T-helper 2 cell treated with Interferon-gamma antibody and Interleukin-4, amounts not matched to agents 5 μg/mL and 100 μg/mL, for 36 hours (primary cell): ENCODE results near the gene MCF2L.

ENCODE experiments used
- DNase-seq: peaks from one replicate; pipeline ENCODE4 v3.0.0; 2021; ENCODE audit warnings: low spot score
- H3K27ac Mint-ChIP-seq: one replicate; pipeline ENCODE4 v1.8.0; 2021; ENCODE audit warnings: mild to moderate bottlenecking, mixed read lengths
- H3K27me3 Mint-ChIP-seq: one replicate; pipeline ENCODE4 v1.8.0; 2021; ENCODE audit warnings: low read depth, mixed read lengths
- H3K36me3 Mint-ChIP-seq: one replicate; pipeline ENCODE4 v1.8.0; 2021; ENCODE audit warnings: low read depth, mixed read lengths
- H3K4me1 Mint-ChIP-seq: one replicate; pipeline ENCODE4 v1.8.0; 2021; ENCODE audit warnings: low read depth, mixed read lengths
- H3K4me3 Mint-ChIP-seq: one replicate; pipeline ENCODE4 v1.8.0; 2022; ENCODE audit warnings: mild to moderate bottlenecking, moderate library complexity, mixed read lengths
- H3K9me3 Mint-ChIP-seq: one replicate; pipeline ENCODE4 v1.8.0; 2021; ENCODE audit warnings: mixed read lengths

Gene MCF2L

GRCh38 chr13:113089693-113090414 is 120.8 kb downstream of the MCF2L start:
- Mint-ChIP-seq H3K27me3 (no peaks in the 10 kb centered on the region), H3K4me3 (no peak overlapping the region), H3K36me3 (no peaks in the 10 kb centered on the region), H3K27ac (no peak overlapping the region), H3K4me1 (no peaks in the 10 kb centered on the region), H3K9me3 (no peaks in the 10 kb centered on the region)
- DNase-seq: no peak

- DNase-seq: no peak
- no peak overlapping the region for H3K27ac Mint-ChIP-seq
- no peak overlapping the region for H3K4me3 Mint-ChIP-seq
- no peaks in the 10 kb centered on the region for H3K27me3 Mint-ChIP-seq
- no peaks in the 10 kb centered on the region for H3K9me3 Mint-ChIP-seq
- no peaks in the 10 kb centered on the region for H3K36me3 Mint-ChIP-seq
- H3K4me1 Mint-ChIP-seq: no peaks in the 10 kb centered on the region
These were observed 121.4 kb downstream of the MCF2L start for GRCh38 chr13:113090415-113090770.

- Mint-ChIP-seq H3K9me3 (no peaks in the 10 kb centered on the region), H3K4me1 (no peaks in the 10 kb centered on the region), H3K4me3 (no peak overlapping the region), H3K27ac (no peak overlapping the region), H3K27me3 (no peaks in the 10 kb centered on the region), H3K36me3 (no peaks in the 10 kb centered on the region)
- no peak for DNase-seq
These were observed 121.8 kb downstream of the MCF2L start for GRCh38 chr13:113090806-113091205.

- Mint-ChIP-seq H3K9me3 (no peaks in the 10 kb centered on the region), H3K27me3 (no peaks in the 10 kb centered on the region), H3K4me3 (no peak overlapping the region), H3K4me1 (no peaks in the 10 kb centered on the region), H3K36me3 (no peaks in the 10 kb centered on the region), H3K27ac (no peak overlapping the region)
- no peak for DNase-seq
These were observed 122.3 kb downstream of the MCF2L start for GRCh38 chr13:113091211-113091771.

- Mint-ChIP-seq H3K36me3 (no peaks in the 10 kb centered on the region), H3K4me1 (no peaks in the 10 kb centered on the region), H3K27me3 (no peaks in the 10 kb centered on the region), H3K9me3 (no peaks in the 10 kb centered on the region), H3K27ac (no peak overlapping the region), H3K4me3 (no peak overlapping the region)
- no peak for DNase-seq
These were observed 123.1 kb downstream of the MCF2L start for GRCh38 chr13:113091891-113092775.

GRCh38 chr13:113092776-113093579 is 124.0 kb downstream of the MCF2L start:
- no peak for DNase-seq
- Mint-ChIP-seq H3K36me3 (no peaks in the 10 kb centered on the region), H3K27me3 (no peaks in the 10 kb centered on the region), H3K27ac (no peak overlapping the region), H3K4me1 (no peaks in the 10 kb centered on the region), H3K4me3 (no peak overlapping the region), H3K9me3 (no peaks in the 10 kb centered on the region)

GRCh38 chr13:113093580-113094409 is 124.8 kb downstream of the MCF2L start:
- H3K9me3 Mint-ChIP-seq: no peaks in the 10 kb centered on the region
- no peaks in the 10 kb centered on the region for H3K27me3 Mint-ChIP-seq
- no peak for DNase-seq
- H3K4me3 Mint-ChIP-seq: no peak overlapping the region
- H3K36me3 Mint-ChIP-seq: no peaks in the 10 kb centered on the region
- no peaks in the 10 kb centered on the region for H3K4me1 Mint-ChIP-seq
- H3K27ac Mint-ChIP-seq: no peak overlapping the region

GRCh38 chr13:113094410-113094800 is 125.4 kb downstream of the MCF2L start:
- H3K4me1 Mint-ChIP-seq: no peaks in the 10 kb centered on the region
- H3K27me3 Mint-ChIP-seq: no peaks in the 10 kb centered on the region
- no peaks in the 10 kb centered on the region for H3K36me3 Mint-ChIP-seq
- no peak for DNase-seq
- H3K27ac Mint-ChIP-seq: no peak overlapping the region
- no peak overlapping the region for H3K4me3 Mint-ChIP-seq
- no peaks in the 10 kb centered on the region for H3K9me3 Mint-ChIP-seq

GRCh38 chr13:113095146-113096051 is 126.4 kb downstream of the MCF2L start:
- H3K27me3 Mint-ChIP-seq: no peaks in the 10 kb centered on the region
- H3K4me1 Mint-ChIP-seq: no peaks in the 10 kb centered on the region
- H3K4me3 Mint-ChIP-seq: no peak overlapping the region
- DNase-seq: no peak
- H3K36me3 Mint-ChIP-seq: no peaks in the 10 kb centered on the region
- H3K9me3 Mint-ChIP-seq: no peaks in the 10 kb centered on the region
- no peak overlapping the region for H3K27ac Mint-ChIP-seq

- no peak overlapping the region for H3K4me3 Mint-ChIP-seq
- no peak for DNase-seq
- no peaks in the 10 kb centered on the region for H3K27me3 Mint-ChIP-seq
- no peaks in the 10 kb centered on the region for H3K4me1 Mint-ChIP-seq
- no peak overlapping the region for H3K27ac Mint-ChIP-seq
- H3K36me3 Mint-ChIP-seq: no peaks in the 10 kb centered on the region
- H3K9me3 Mint-ChIP-seq: no peaks in the 10 kb centered on the region
These were observed 127.2 kb downstream of the MCF2L start for GRCh38 chr13:113096052-113096744.

- H3K4me1 Mint-ChIP-seq: no peaks in the 10 kb centered on the region
- no peak for DNase-seq
- no peak overlapping the region for H3K27ac Mint-ChIP-seq
- H3K4me3 Mint-ChIP-seq: no peak overlapping the region
- no peaks in the 10 kb centered on the region for H3K27me3 Mint-ChIP-seq
- H3K36me3 Mint-ChIP-seq: no peaks in the 10 kb centered on the region
- H3K9me3 Mint-ChIP-seq: no peaks in the 10 kb centered on the region
These were observed 127.8 kb downstream of the MCF2L start for GRCh38 chr13:113096745-113097305.

- DNase-seq: no peak
- Mint-ChIP-seq H3K9me3 (no peaks in the 10 kb centered on the region), H3K27me3 (no peaks in the 10 kb centered on the region), H3K4me3 (no peak overlapping the region), H3K4me1 (no peaks in the 10 kb centered on the region), H3K36me3 (no peaks in the 10 kb centered on the region), H3K27ac (no peak overlapping the region)
These were observed 128.6 kb downstream of the MCF2L start for GRCh38 chr13:113097651-113098050.
